HG03135 (cell line): Measurements from ENCODE around the gene WDR54.

Experiments used
- ATAC-seq: cut with Tn5 transposase; IDR thresholded peaks from one replicate; pipeline ENCODE4 v1.9.1; 2021; ENCODE audit warnings: mild to moderate bottlenecking, moderate library complexity; ENCODE audit not compliant: unreplicated experiment

Gene WDR54

GRCh38 chr2:74474899-74475298, 53.4 kb downstream of the WDR54 start:
- no peak for ATAC-seq
